ENCODE data around the gene ARMCX6.

- peak; percentile 46 for TF ChIP-seq CTCF (IDR thresholded peaks at IDR 0.05; ENCODE audit: poor library complexity)
- no peak for TF ChIP-seq EZH2phosphoT487 (IDR thresholded peaks at IDR 0.05; ENCODE audit: low read depth, severe bottlenecking, unreplicated experiment)
Measured at GRCh38 chrX:101617211-101618191, at the start of gene ARMCX6.

All from hepatocyte (in vitro differentiated cells).